H1 (cell line): Measurements from ENCODE around the gene DNAH1. TPM values are rescaled to one million over a fixed set of nuclear protein-coding genes. Genes with fewer than 3 reads are reported as not detected.

ENCODE experiments used
- CTCF ChIA-PET: fragments of 300-600 bp; sonication (Branson Sonifier 250); formaldehyde crosslinking; loops from one replicate; lab custom pipeline; 2021; ENCODE audit not compliant: partially characterized antibody; lab: Charles Lee
- POLR2A ChIA-PET: fragments of 300-600 bp; sonication (Branson Sonifier 250); formaldehyde crosslinking; loops from one replicate; lab custom pipeline; 2021; ENCODE audit warnings: inconsistent platforms; ENCODE audit not compliant: partially characterized antibody; lab: Charles Lee
- DNase-seq, 2 experiments: peaks; one replicate each; pipeline versions ENCODE4 v3.0.0 to v3.0.0-alpha.2; 2010 to 2022; ENCODE audit warnings: low spot score in 2 of 2, low read depth in 1 of 2, mixed read lengths in 1 of 2
- FAIRE-seq: peaks from 2 replicates; lab custom pipeline; 2011; peaks lifted over from hg19 to GRCh38; lab: Jason Lieb, UNC
- H2AFZ ChIP-seq: 2 replicates; pipeline ENCODE4 v1.8.1; 2012; ENCODE audit warnings: low read length, inconsistent platforms
- H2AK5ac ChIP-seq: 2 replicates; pipeline ENCODE4 v1.6.1; 2013; ENCODE audit warnings: low read depth, low read length
- H2BK120ac ChIP-seq: replicated peaks from 2 replicates; pipeline ENCODE3; 2013; ENCODE audit warnings: low read depth, low read length, inconsistent platforms
- H2BK12ac ChIP-seq: 2 replicates; pipeline ENCODE4 v1.6.1; 2013; ENCODE audit warnings: low read depth, low read length
- H2BK15ac ChIP-seq: 2 replicates; pipeline ENCODE4 v1.6.1; 2013; ENCODE audit warnings: low read length
- H2BK20ac ChIP-seq: 2 replicates; pipeline ENCODE4 v1.6.1; 2013; ENCODE audit warnings: low read length
- H2BK5ac ChIP-seq: 2 replicates; pipeline ENCODE4 v1.6.1; 2013; ENCODE audit warnings: low read depth, low read length
- H3K14ac ChIP-seq: 2 replicates; pipeline ENCODE4 v1.6.1; 2013; ENCODE audit warnings: inconsistent platforms; ENCODE audit not compliant: insufficient read length
- H3K18ac ChIP-seq: 2 replicates; pipeline ENCODE4 v1.6.1; 2013; ENCODE audit warnings: low read length; ENCODE audit errors: extremely low read depth
- H3K23ac ChIP-seq: 2 replicates; pipeline ENCODE4 v1.6.1; 2013; ENCODE audit warnings: inconsistent platforms; ENCODE audit not compliant: insufficient read length
- H3K23me2 ChIP-seq: 2 replicates; pipeline ENCODE4 v1.6.1; 2013; ENCODE audit warnings: low read depth, low read length
- H3K27ac ChIP-seq: 2 replicates; pipeline ENCODE4 v1.6.1; 2011; ENCODE audit warnings: low read depth, low read length, inconsistent platforms
- H3K27me3 ChIP-seq, 4 experiments: replicated peaks in 1 of 4; 1 replicate in 1 of 4; 2 replicates in 3 of 4; pipeline versions ENCODE4 v1.6.1 to v1.8.1; 2011 to 2013; ENCODE audit warnings: low read length in 3 of 4, mild to moderate bottlenecking in 3 of 4, inconsistent platforms in 2 of 4, mixed read lengths in 2 of 4, moderate library complexity in 1 of 4; ENCODE audit not compliant: control insufficient read depth in 3 of 4, insufficient read depth in 3 of 4; ENCODE audit errors: extremely low read depth in 1 of 4
- H3K36me3 ChIP-seq, 4 experiments: 2 replicates each; pipeline versions ENCODE4 v1.6.1 to v1.8.1; 2011 to 2013; ENCODE audit warnings: mild to moderate bottlenecking in 4 of 4, low read length in 3 of 4, moderate library complexity in 2 of 4, control low read depth in 1 of 4, inconsistent platforms in 1 of 4; ENCODE audit not compliant: insufficient read depth in 4 of 4, control insufficient read depth in 2 of 4
- H3K4ac ChIP-seq: replicated peaks from 2 replicates; pipeline ENCODE3; 2013; ENCODE audit warnings: low read length, low read depth, mixed read lengths, inconsistent platforms; ENCODE audit not compliant: insufficient read length
- H3K4me1 ChIP-seq, 4 experiments: replicated peaks in 1 of 4; 1 replicate in 1 of 4; 2 replicates in 3 of 4; pipeline versions ENCODE4 v1.6.1 to v1.8.1; 2011 to 2013; ENCODE audit warnings: low read length in 3 of 4, inconsistent platforms in 2 of 4, mixed read lengths in 1 of 4; ENCODE audit not compliant: insufficient read depth in 4 of 4, control insufficient read depth in 3 of 4
- H3K4me2 ChIP-seq, 2 experiments: 2 replicates each; pipeline versions ENCODE4 v1.6.1 to v1.8.1; 2011 to 2013; ENCODE audit warnings: low read depth in 2 of 2, low read length in 2 of 2, control low read depth in 1 of 2, inconsistent platforms in 1 of 2, mild to moderate bottlenecking in 1 of 2; ENCODE audit not compliant: insufficient read depth in 1 of 2
- H3K4me3 ChIP-seq, 4 experiments: fragments of 200-600, 300-600 bp in 1 of 4; sonication (generic), shearing (Covaris generic), sonication (Bioruptor Twin) in 1 of 4; 2 replicates each; pipeline versions ENCODE4 v1.5.1 to v1.8.1; 2011 to 2016; ENCODE audit warnings: low read length in 4 of 4, low read depth in 3 of 4, control low read depth in 2 of 4, inconsistent platforms in 2 of 4, mild to moderate bottlenecking in 2 of 4, mixed read lengths in 1 of 4, moderate library complexity in 1 of 4; ENCODE audit not compliant: insufficient read depth in 2 of 4; ENCODE audit errors: extremely low read depth in 1 of 4
- H3K56ac ChIP-seq: replicated peaks from 2 replicates; pipeline ENCODE3; 2013; ENCODE audit warnings: low read depth, mild to moderate bottlenecking, mixed read lengths, low read length, inconsistent platforms; ENCODE audit not compliant: insufficient read length
- H3K79me1 ChIP-seq: 2 replicates; pipeline ENCODE4 v1.6.1; 2013; ENCODE audit warnings: low read depth, low read length, control low read depth
- H3K79me2 ChIP-seq, 2 experiments: 2 replicates each; pipeline versions ENCODE4 v1.6.1 to v1.8.1; 2012 to 2013; ENCODE audit warnings: low read length in 2 of 2, mild to moderate bottlenecking in 2 of 2, inconsistent platforms in 1 of 2; ENCODE audit not compliant: insufficient read depth in 2 of 2, control insufficient read depth in 1 of 2
- H3K9ac ChIP-seq, 4 experiments: replicated peaks in 1 of 4; 1 replicate in 1 of 4; 2 replicates in 3 of 4; pipeline versions ENCODE4 v1.6.1 to v1.8.1; 2011 to 2013; ENCODE audit warnings: low read depth in 3 of 4, low read length in 3 of 4, control low read depth in 2 of 4, mild to moderate bottlenecking in 2 of 4, moderate library complexity in 2 of 4, inconsistent platforms in 1 of 4; ENCODE audit errors: extremely low read depth in 1 of 4
- H3K9me3 ChIP-seq, 2 experiments: 2 replicates each; pipeline versions ENCODE4 v1.6.1 to v1.8.1; 2012 to 2013; ENCODE audit warnings: mild to moderate bottlenecking in 2 of 2, moderate library complexity in 2 of 2, control low read depth in 1 of 2, inconsistent platforms in 1 of 2, low read depth in 1 of 2, low read length in 1 of 2, mixed read lengths in 1 of 2; ENCODE audit not compliant: insufficient read depth in 2 of 2
- H4K20me1 ChIP-seq, 2 experiments: replicated peaks in 1 of 2; 2 replicates each; pipeline versions ENCODE3 to v1.8.1; 2011 to 2013; ENCODE audit warnings: inconsistent platforms in 2 of 2, low read length in 2 of 2, mild to moderate bottlenecking in 1 of 2; ENCODE audit not compliant: insufficient read depth in 2 of 2, control insufficient read depth in 1 of 2
- H4K5ac ChIP-seq: 2 replicates; pipeline ENCODE4 v1.6.1; 2013; ENCODE audit warnings: low read length, low read depth, mixed read lengths, inconsistent platforms; ENCODE audit not compliant: insufficient read length
- H4K8ac ChIP-seq: 2 replicates; pipeline ENCODE4 v1.8.0; 2013; ENCODE audit warnings: mild to moderate bottlenecking, moderate library complexity, low read length, inconsistent platforms; ENCODE audit not compliant: insufficient read depth; ENCODE audit errors: extremely low read depth
- H4K91ac ChIP-seq: replicated peaks from 2 replicates; pipeline ENCODE3; 2013; ENCODE audit warnings: low read length, mixed read lengths, inconsistent platforms; ENCODE audit not compliant: insufficient read length
- CBX8 ChIP-seq: fragments of 300-800, 300-1000 bp; sonication (generic); IDR thresholded peaks from 2 replicates; pipeline ENCODE4 v1.7.1; 2016; ENCODE audit warnings: low read depth, low read length, borderline replicate concordance
- CEBPB ChIP-seq: IDR thresholded peaks from 2 replicates; pipeline ENCODE4 v1.6.1; 2012; ENCODE audit warnings: low read depth, low read length
- CREB1 ChIP-seq: IDR thresholded peaks from 2 replicates; pipeline ENCODE4 v1.6.1; 2012; ENCODE audit warnings: inconsistent platforms
- EZH2 ChIP-seq: fragments of 200-600 bp; sonication (generic); IDR thresholded peaks from 2 replicates; pipeline ENCODE4 v1.7.1; 2012; ENCODE audit warnings: low read depth, mild to moderate bottlenecking, moderate library complexity, low read length, inconsistent platforms; ENCODE audit not compliant: severe bottlenecking
- HDAC2 ChIP-seq, 2 experiments: fragments of 300-600 bp in 1 of 2; sonication (generic) in 1 of 2; IDR thresholded peaks; 2 replicates each; pipeline ENCODE4 v1.6.1; 2011 to 2012; ENCODE audit warnings: low read depth in 2 of 2, low read length in 2 of 2, mild to moderate bottlenecking in 2 of 2, moderate library complexity in 2 of 2, borderline replicate concordance in 1 of 2, inconsistent platforms in 1 of 2
- JUN ChIP-seq: IDR thresholded peaks from 2 replicates; pipeline ENCODE4 v1.6.1; 2011; ENCODE audit warnings: low read depth, mild to moderate bottlenecking, improper control_type of control experiment, low read length
- KDM5A ChIP-seq: fragments of 200-600 bp; IDR thresholded peaks from 2 replicates; pipeline ENCODE4 v1.7.1; 2012; ENCODE audit warnings: mild to moderate bottlenecking, low read length, inconsistent platforms, mixed read lengths
- PHF8 ChIP-seq: fragments of 200-600 bp; sonication (generic); conservative IDR thresholded peaks from 2 replicates; pipeline ENCODE4 v1.7.1; 2012; ENCODE audit warnings: low read depth, mild to moderate bottlenecking, inconsistent platforms, low read length, moderate library complexity
- POLR2AphosphoS5 ChIP-seq: IDR thresholded peaks from 2 replicates; pipeline ENCODE4 v1.6.1; 2011; ENCODE audit warnings: low read depth, low read length
- POU5F1 ChIP-seq: IDR thresholded peaks from 2 replicates; pipeline ENCODE4 v1.6.1; 2011; ENCODE audit warnings: low read depth, mild to moderate bottlenecking, low read length, moderate library complexity
- RNF2 ChIP-seq: fragments of 200-900, 300-1000 bp; sonication (generic); IDR thresholded peaks from 2 replicates; pipeline ENCODE4 v1.7.1; 2016; ENCODE audit warnings: borderline replicate concordance, low read depth, mild to moderate bottlenecking, antibody characterized with exemption, low read length; ENCODE audit not compliant: poor library complexity, severe bottlenecking; ENCODE audit errors: missing control alignments
- SIRT6 ChIP-seq: IDR thresholded peaks from one replicate; pipeline ENCODE4 v1.7.1; 2012; ENCODE audit warnings: low read length, inconsistent platforms
- SP1 ChIP-seq: IDR thresholded peaks from 2 replicates; pipeline ENCODE4 v1.6.1; 2011; ENCODE audit warnings: low read depth, low read length
- TCF12 ChIP-seq: IDR thresholded peaks from 2 replicates; pipeline ENCODE4 v1.6.1; 2011; ENCODE audit warnings: low read depth, mild to moderate bottlenecking, low read length
- YY1 ChIP-seq: IDR thresholded peaks from 2 replicates; pipeline ENCODE4 v1.6.1; 2011; ENCODE audit warnings: low read depth, mild to moderate bottlenecking, low read length
- WGBS, 2 experiments: shearing (Covaris generic) in 1 of 2; methylation state at CpG; one replicate each; pipeline versions ENCODE4 v1.1.6 to v1.1.7; 2013 to 2015; ENCODE audit warnings: low lambda C conversion rate in 2 of 2, mixed read lengths in 2 of 2, inconsistent platforms in 1 of 2, low coverage in 1 of 2, missing lambda C conversion rate in 1 of 2; ENCODE audit not compliant: insufficient replicate concordance in 2 of 2, insufficient coverage in 1 of 2, insufficient read length in 1 of 2; ENCODE audit errors: extremely low coverage in 1 of 2, missing lambda C conversion rate in 1 of 2; 5-methylcytosine and 5-hydroxymethylcytosine counted together
- polyA plus RNA-seq, 7 experiments: library from polyadenylated mRNA; depleted of rRNA in 3 of 7; stranded (reverse) in 5 of 7; unstranded in 2 of 7; fragments of >200 nt in 5 of 7; fragments of 200-250 nt in 2 of 7; gene quantifications; 1 replicate in 5 of 7; 2 replicates in 1 of 7; 4 replicates in 1 of 7; pipeline versions ENCODE4 v1.2.1 to v1.2.3, GENCODE V29; 2011 to 2013; ENCODE audit warnings: missing spikeins in 2 of 7, mixed read lengths in 2 of 7
- total RNA-seq: library from RNA; stranded (reverse); fragmentation: NEBNext Ultra II Directional; extraction: Animal tissue kit (Norgen Biotek cat#: 25700); gene quantifications from 2 replicates; pipeline ENCODE4 v1.2.1, GENCODE V29; 2021

DNAH1 gene
- total and polyA plus RNA-seq, 2 of the 8 experiments (the other 6 are each of a cell fraction or from before 2014, with no cell fraction given) = 1.0 to 1.5 TPM

DNA sequence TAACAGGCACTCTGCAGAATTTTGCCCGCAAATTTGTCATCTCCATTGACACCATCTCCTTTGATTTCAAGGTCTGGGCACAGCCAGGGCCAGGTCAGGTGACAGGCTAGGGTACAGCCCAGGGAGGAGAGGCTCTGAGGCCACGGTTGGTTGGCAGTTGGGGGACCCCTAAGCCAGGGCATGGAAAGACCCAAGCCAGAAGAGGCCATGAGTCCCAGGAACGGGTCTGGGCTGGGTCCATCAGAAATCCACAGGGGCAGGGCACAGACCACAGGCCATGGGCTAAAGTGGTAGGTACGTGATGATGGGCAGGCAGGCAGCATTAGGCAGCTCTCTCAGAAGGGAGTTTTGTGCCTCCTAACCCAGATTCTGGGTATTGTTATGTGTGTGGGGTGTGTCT, 83.0 kb downstream of the DNAH1 start:
- POLR2A ChIA-PET = interaction anchor here (0.6 to 4.3 kb wide), 10 partner anchors 8 to 321 kb away, joined by 3 to 26 read pairs (median 3); partner anchors contain the start of genes GLYCTK and WDR82
- H2AFZ ChIP-seq = no peak overlapping the region
- TF ChIP-seq CREB1 (no peak), POLR2AphosphoS5 (no peak), YY1 (no peak), RNF2 (no peak), SP1 (no peak), JUN (no peak), EZH2 (no peak), CEBPB (no peak), KDM5A (no peak), CBX8 (no peak), POU5F1 (no peak), TCF12 (no peak), SIRT6 (no peak), PHF8 (no peak), HDAC2 (IDR thresholded peaks at IDR 0.05; ENCODE audit: borderline replicate concordance in 1 of 2, low read depth in 2 of 2, low read length in 2 of 2) (no peak)

More for the DNA sequence above, 83.0 kb downstream of the DNAH1 start:
- no peaks in the 10 kb centered on the region for H3K79me2 ChIP-seq
- H2BK20ac ChIP-seq = no peak overlapping the region
- no peaks in the 10 kb centered on the region for H3K23me2 ChIP-seq
- H3K14ac ChIP-seq = no peak overlapping the region
- CTCF ChIA-PET = interaction anchor here (0.7 to 11.1 kb wide), 8 partner anchors 8 to 168 kb away, joined by 3 to 150 read pairs (median 4); partner anchors contain the start of gene SEMA3G
- no peak overlapping the region for H4K91ac ChIP-seq
- H3K23ac ChIP-seq = no peak overlapping the region
- peaks cover 3 to 14% of the 10 kb centered on the region in 2 experiments for H4K20me1 ChIP-seq
- no peak overlapping the region for H3K9ac ChIP-seq
- H3K9me3 ChIP-seq = no peaks in the 10 kb centered on the region
- no peak overlapping the region for H3K27ac ChIP-seq
- H4K5ac ChIP-seq = no peak overlapping the region
- H2BK120ac ChIP-seq = no peak overlapping the region
- 95% methylated on average over 4 of the region's 4 CpGs; no CpG with 5 or more reads in 1 of the 2 experiments for WGBS, 2 experiments
- H3K27me3 ChIP-seq = no peaks in the 10 kb centered on the region
- no peak overlapping the region for H3K4me3 ChIP-seq
- no peak overlapping the region for H2BK12ac ChIP-seq
- no peak overlapping the region for H2BK15ac ChIP-seq
- peaks cover 16 to 28% (median 20%) of the 10 kb centered on the region in 4 experiments for H3K36me3 ChIP-seq
- no peaks in the 10 kb centered on the region for H3K79me1 ChIP-seq
- H3K4me1 ChIP-seq = no peaks in the 10 kb centered on the region
- H2AK5ac ChIP-seq = no peak overlapping the region
- no peak overlapping the region for H3K4me2 ChIP-seq
- H4K8ac ChIP-seq = no peak overlapping the region; the same call in 1 of the 2 replicates
- FAIRE-seq (no peak), DNase-seq (no peak)
- no peak overlapping the region for H3K18ac ChIP-seq
- no peak overlapping the region for H3K4ac ChIP-seq
- H2BK5ac ChIP-seq = no peak overlapping the region
- no peak overlapping the region for H3K56ac ChIP-seq
